Measurements from ENCODE around the gene LTC4S. TPM values are rescaled to one million over a fixed set of nuclear protein-coding genes. Genes with fewer than 3 reads are reported as not detected.

Gene LTC4S
- total and polyA plus RNA-seq, 4 donors = 6.6 to 34.7 (median 12.7) TPM

GRCh38 chr5:179795863-179796833 lies 2.4 kb downstream of the LTC4S start:
- DNase-seq = peak; percentile 88 to 94

GRCh38 chr5:179796877-179797608 lies 3.3 kb downstream of the LTC4S start:
- ATAC-seq (ENCODE audit: low FRiP score) (no peak), DNase-seq (no peak)
- no peaks in the 10 kb centered on the region for H3K9me3 ChIP-seq (ENCODE audit: control insufficient read depth, low read length)
- intact Hi-C loops (cut with DNase I) = loop anchor here (1.0 to 10.0 kb wide), 4 partner anchors 34 to 122 kb away; no protein-coding TSS in a partner anchor
- H3K4me1 ChIP-seq (ENCODE audit: control insufficient read depth in 1 of 2, insufficient read depth in 2 of 2, low read length in 2 of 2) = no peaks in the 10 kb centered on the region
- H3K4me3 ChIP-seq (ENCODE audit: low read length in 2 of 2) = no peak overlapping the region
- peak overlapping the region in 1 of 2 donors; percentile 2 for H3K27ac ChIP-seq (ENCODE audit: low read depth in 1 of 2, low read length in 2 of 2)
- peaks cover 0 to 7% of the 10 kb centered on the region in 2 donors for H3K36me3 ChIP-seq (ENCODE audit: control insufficient read depth in 1 of 2, insufficient read depth in 2 of 2, low read length in 1 of 2)
- 86 to 89% methylated on average over 21 of the region's 21 CpGs for WGBS, 2 donors
- H3K27me3 ChIP-seq (ENCODE audit: control insufficient read depth in 1 of 2, insufficient read depth in 2 of 2, low read length in 1 of 2) = no peaks in the 10 kb centered on the region

More at GRCh38 chr5:179795863-179796833, 2.4 kb downstream of the LTC4S start:
- H3K9me3 ChIP-seq (ENCODE audit: control insufficient read depth, low read length) = no peaks in the 10 kb centered on the region
- H3K36me3 ChIP-seq (ENCODE audit: control insufficient read depth in 1 of 2, insufficient read depth in 2 of 2, low read length in 1 of 2) = peaks cover 0 to 5% of the 10 kb centered on the region in 2 donors
- WGBS, 2 donors = 3 to 6% methylated on average over 57 to 113 of the region's 113 CpGs
- H3K27ac ChIP-seq (ENCODE audit: low read depth in 1 of 2, low read length in 2 of 2) = peak overlapping the region in 1 of 2 donors; percentile 15
- ATAC-seq (ENCODE audit: low FRiP score) = peak; percentile 85
- H3K27me3 ChIP-seq (ENCODE audit: control insufficient read depth in 1 of 2, insufficient read depth in 2 of 2, low read length in 1 of 2) = no peaks in the 10 kb centered on the region
- intact Hi-C loops (cut with DNase I) = loop anchor here (1.0 to 10.0 kb wide), 4 partner anchors 33 to 121 kb away; no protein-coding TSS in a partner anchor
- no peaks in the 10 kb centered on the region for H3K4me1 ChIP-seq (ENCODE audit: control insufficient read depth in 1 of 2, insufficient read depth in 2 of 2, low read length in 2 of 2)
- H3K4me3 ChIP-seq (ENCODE audit: low read length in 2 of 2) = peak overlapping the region; percentile 36 to 59

- no peaks in the 10 kb centered on the region for H3K9me3 ChIP-seq (ENCODE audit: control insufficient read depth, low read length)
- ATAC-seq (ENCODE audit: low FRiP score) = no peak
- no peaks in the 10 kb centered on the region for H3K4me1 ChIP-seq (ENCODE audit: control insufficient read depth in 1 of 2, insufficient read depth in 2 of 2, low read length in 2 of 2)
- no peaks in the 10 kb centered on the region for H3K27me3 ChIP-seq (ENCODE audit: control insufficient read depth in 1 of 2, insufficient read depth in 2 of 2, low read length in 1 of 2)
- WGBS, 2 donors = 95 to 96% methylated on average over 30 of the region's 30 CpGs
- H3K36me3 ChIP-seq (ENCODE audit: control insufficient read depth in 1 of 2, insufficient read depth in 2 of 2, low read length in 1 of 2) = peaks cover 0 to 7% of the 10 kb centered on the region in 2 donors
- intact Hi-C loops (cut with DNase I) = loop anchor here (5.0 to 10.0 kb wide), 3 partner anchors 35 to 123 kb away; no protein-coding TSS in a partner anchor
- H3K4me3 ChIP-seq (ENCODE audit: low read length in 2 of 2) = no peak overlapping the region
- no peak for DNase-seq
- no peak overlapping the region for H3K27ac ChIP-seq (ENCODE audit: low read depth in 1 of 2, low read length in 2 of 2)
Measured at GRCh38 chr5:179797741-179798140, 4.0 kb downstream of the LTC4S start.

- no peak for ATAC-seq (ENCODE audit: low FRiP score)
- Histone ChIP-seq H3K4me3 (ENCODE audit: low read length in 2 of 2) (no peak overlapping the region), H3K27me3 (ENCODE audit: control insufficient read depth in 1 of 2, insufficient read depth in 2 of 2, low read length in 1 of 2) (no peaks in the 10 kb centered on the region), H3K9me3 (ENCODE audit: control insufficient read depth, low read length) (no peaks in the 10 kb centered on the region), H3K4me1 (ENCODE audit: control insufficient read depth in 1 of 2, insufficient read depth in 2 of 2, low read length in 2 of 2) (no peaks in the 10 kb centered on the region), H3K27ac (ENCODE audit: low read depth in 1 of 2, low read length in 2 of 2) (no peak overlapping the region), H3K36me3 (ENCODE audit: control insufficient read depth in 1 of 2, insufficient read depth in 2 of 2, low read length in 1 of 2) (peaks cover 0 to 7% of the 10 kb centered on the region in 2 donors)
- peak in 1 of 2 donors; percentile 37 for DNase-seq
- WGBS, 2 donors = 96% methylated on average over 23 of the region's 23 CpGs
- intact Hi-C loops (cut with DNase I) = loop anchor here (5.0 to 10.0 kb wide), 3 partner anchors 36 to 123 kb away; no protein-coding TSS in a partner anchor
Measured at GRCh38 chr5:179798144-179798770, 4.5 kb downstream of the LTC4S start.

GRCh38 chr5:179798771-179799643 lies 5.2 kb downstream of the LTC4S start:
- Histone ChIP-seq H3K4me1 (ENCODE audit: control insufficient read depth in 1 of 2, insufficient read depth in 2 of 2, low read length in 2 of 2) (no peaks in the 10 kb centered on the region), H3K27ac (ENCODE audit: low read depth in 1 of 2, low read length in 2 of 2) (no peak overlapping the region), H3K9me3 (ENCODE audit: control insufficient read depth, low read length) (no peaks in the 10 kb centered on the region), H3K27me3 (ENCODE audit: control insufficient read depth in 1 of 2, insufficient read depth in 2 of 2, low read length in 1 of 2) (no peaks in the 10 kb centered on the region), H3K4me3 (ENCODE audit: low read length in 2 of 2) (no peak overlapping the region), H3K36me3 (ENCODE audit: control insufficient read depth in 1 of 2, insufficient read depth in 2 of 2, low read length in 1 of 2) (peaks cover 0 to 7% of the 10 kb centered on the region in 2 donors)
- intact Hi-C loops (cut with DNase I) = loop anchor here (5.0 to 10.0 kb wide), 3 partner anchors 37 to 124 kb away; no protein-coding TSS in a partner anchor
- no peak for ATAC-seq (ENCODE audit: low FRiP score)
- 93 to 94% methylated on average over 36 of the region's 36 CpGs for WGBS, 2 donors
- peak in 1 of 2 donors; percentile 45 for DNase-seq

GRCh38 chr5:179799644-179799973 lies 5.8 kb downstream of the LTC4S start:
- Histone ChIP-seq H3K4me1 (ENCODE audit: control insufficient read depth in 1 of 2, insufficient read depth in 2 of 2, low read length in 2 of 2) (no peaks in the 10 kb centered on the region), H3K27ac (ENCODE audit: low read depth in 1 of 2, low read length in 2 of 2) (no peak overlapping the region), H3K36me3 (ENCODE audit: control insufficient read depth in 1 of 2, insufficient read depth in 2 of 2, low read length in 1 of 2) (peaks cover 0 to 7% of the 10 kb centered on the region in 2 donors), H3K27me3 (ENCODE audit: control insufficient read depth in 1 of 2, insufficient read depth in 2 of 2, low read length in 1 of 2) (no peaks in the 10 kb centered on the region), H3K9me3 (ENCODE audit: control insufficient read depth, low read length) (no peaks in the 10 kb centered on the region), H3K4me3 (ENCODE audit: low read length in 2 of 2) (no peak overlapping the region)
- no peak for ATAC-seq (ENCODE audit: low FRiP score)
- intact Hi-C loops (cut with DNase I) = loop anchor here (5.0 to 10.0 kb wide), 3 partner anchors 37 to 125 kb away; no protein-coding TSS in a partner anchor
- WGBS, 2 donors = 90 to 93% methylated on average over 5 of the region's 5 CpGs
- no peak for DNase-seq

- Histone ChIP-seq H3K27ac (ENCODE audit: low read depth in 1 of 2, low read length in 2 of 2) (no peak overlapping the region), H3K36me3 (ENCODE audit: control insufficient read depth in 1 of 2, insufficient read depth in 2 of 2, low read length in 1 of 2) (peaks cover 0 to 7% of the 10 kb centered on the region in 2 donors), H3K4me3 (ENCODE audit: low read length in 2 of 2) (no peak overlapping the region), H3K4me1 (ENCODE audit: control insufficient read depth in 1 of 2, insufficient read depth in 2 of 2, low read length in 2 of 2) (peaks cover 0 to 2% of the 10 kb centered on the region in 2 donors), H3K9me3 (ENCODE audit: control insufficient read depth, low read length) (no peaks in the 10 kb centered on the region), H3K27me3 (ENCODE audit: control insufficient read depth in 1 of 2, insufficient read depth in 2 of 2, low read length in 1 of 2) (no peaks in the 10 kb centered on the region)
- intact Hi-C loops (cut with DNase I) = loop anchor here (5.0 to 10.0 kb wide), 2 partner anchors 55 to 107 kb away; partner anchors contain the start of genes MRNIP (in 1 of the 2) and TBC1D9B (in 1 of the 2)
- WGBS, 2 donors = 91 to 93% methylated on average over 20 to 21 of the region's 21 CpGs
- DNase-seq (no peak), ATAC-seq (ENCODE audit: low FRiP score) (no peak)
Measured at GRCh38 chr5:179800071-179800695, 6.4 kb downstream of the LTC4S start.

All from aorta (tissue), 5 donors.